H9 (cell line): Measurements from ENCODE around the gene GGT6. TPM values are rescaled to one million over a fixed set of nuclear protein-coding genes. Genes with fewer than 3 reads are reported as not detected.

Experiments
- DNase-seq: peaks from one replicate; pipeline ENCODE4 v3.0.0-alpha.2; 2017
- H2AFZ ChIP-seq: one replicate; pipeline ENCODE4 v1.6.1; 2013; ENCODE audit warnings: mild to moderate bottlenecking, low read length, control low read depth, moderate library complexity
- H2AK5ac ChIP-seq: 2 replicates; pipeline ENCODE4 v1.6.1; 2013; ENCODE audit warnings: low read length, control low read depth, mixed read lengths; ENCODE audit not compliant: insufficient read length
- H2BK120ac ChIP-seq: one replicate; pipeline ENCODE4 v1.6.1; 2013; ENCODE audit warnings: low read depth, mild to moderate bottlenecking, low read length, control low read depth, inconsistent platforms; ENCODE audit not compliant: poor library complexity, severe bottlenecking
- H2BK12ac ChIP-seq: 2 replicates; pipeline ENCODE4 v1.6.1; 2013; ENCODE audit warnings: low read length, control low read depth, mixed read lengths, low read depth; ENCODE audit not compliant: insufficient read length
- H2BK15ac ChIP-seq: 2 replicates; pipeline ENCODE4 v1.6.1; 2013; ENCODE audit warnings: low read depth, low read length, control low read depth
- H2BK20ac ChIP-seq: one replicate; pipeline ENCODE4 v1.6.1; 2013; ENCODE audit warnings: low read depth, mild to moderate bottlenecking, low read length, control low read depth, inconsistent platforms; ENCODE audit not compliant: poor library complexity, severe bottlenecking
- H2BK5ac ChIP-seq: 2 replicates; pipeline ENCODE4 v1.6.1; 2013; ENCODE audit warnings: low read length, control low read depth, mixed read lengths; ENCODE audit not compliant: insufficient read length
- H3K14ac ChIP-seq: 2 replicates; pipeline ENCODE4 v1.6.1; 2013; ENCODE audit warnings: low read length, control low read depth; ENCODE audit not compliant: insufficient read depth
- H3K18ac ChIP-seq: 2 replicates; pipeline ENCODE4 v1.6.1; 2013; ENCODE audit warnings: low read depth, mild to moderate bottlenecking, mixed read lengths, low read length, control low read depth; ENCODE audit not compliant: insufficient read length
- H3K23ac ChIP-seq: 2 replicates; pipeline ENCODE4 v1.6.1; 2013; ENCODE audit warnings: low read length, control low read depth, mixed read lengths, low read depth; ENCODE audit not compliant: insufficient read length
- H3K23me2 ChIP-seq: 2 replicates; pipeline ENCODE4 v1.6.1; 2013; ENCODE audit warnings: low read depth, mild to moderate bottlenecking, mixed read lengths, low read length, control low read depth; ENCODE audit not compliant: insufficient read length, poor library complexity, severe bottlenecking
- H3K27ac ChIP-seq: 2 replicates; pipeline ENCODE4 v1.5.1; 2013; ENCODE audit warnings: low read length, control low read depth, mixed read lengths, low read depth; ENCODE audit not compliant: insufficient read length
- H3K27me3 ChIP-seq: 2 replicates; pipeline ENCODE4 v1.6.1; 2013; ENCODE audit warnings: low read length, control low read depth, inconsistent platforms; ENCODE audit not compliant: insufficient read depth
- H3K4ac ChIP-seq: 2 replicates; pipeline ENCODE4 v1.6.1; 2013; ENCODE audit warnings: low read depth, mild to moderate bottlenecking, control low read depth, inconsistent platforms, low read length, moderate library complexity
- H3K4me1 ChIP-seq: 2 replicates; pipeline ENCODE4 v1.6.1; 2013; ENCODE audit warnings: low read length, control low read depth, inconsistent platforms; ENCODE audit not compliant: insufficient read depth
- H3K4me2 ChIP-seq: 2 replicates; pipeline ENCODE4 v1.6.1; 2013; ENCODE audit warnings: low read length, control low read depth, mixed read lengths; ENCODE audit not compliant: insufficient read length, insufficient read depth
- H3K56ac ChIP-seq: 2 replicates; pipeline ENCODE4 v1.6.1; 2013; ENCODE audit warnings: low read depth, mild to moderate bottlenecking, mixed read lengths, low read length, control low read depth; ENCODE audit not compliant: insufficient read length
- H3K79me1 ChIP-seq: 2 replicates; pipeline ENCODE4 v1.6.1; 2013; ENCODE audit warnings: low read depth, mild to moderate bottlenecking, moderate library complexity, low read length, control low read depth, inconsistent platforms; ENCODE audit not compliant: insufficient read depth, poor library complexity, severe bottlenecking
- H3K79me2 ChIP-seq: 2 replicates; pipeline ENCODE4 v1.6.1; 2013; ENCODE audit warnings: low read length, control low read depth, inconsistent platforms; ENCODE audit not compliant: insufficient read depth
- H3K9ac ChIP-seq: 2 replicates; pipeline ENCODE4 v1.6.1; 2013; ENCODE audit warnings: low read length, control low read depth, mixed read lengths; ENCODE audit not compliant: insufficient read length; ENCODE audit errors: extremely low read depth
- H3K9me3 ChIP-seq: one replicate; pipeline ENCODE4 v1.6.1; 2013; ENCODE audit warnings: low read depth, low read length, inconsistent platforms; ENCODE audit not compliant: control insufficient read depth
- H3T11ph ChIP-seq: one replicate; pipeline ENCODE4 v1.6.1; 2013; ENCODE audit warnings: mild to moderate bottlenecking, low read length, control low read depth, inconsistent platforms
- H4K20me1 ChIP-seq: one replicate; pipeline ENCODE4 v1.6.1; 2013; ENCODE audit not compliant: control insufficient read depth, insufficient read length, insufficient read depth
- H4K5ac ChIP-seq: 2 replicates; pipeline ENCODE4 v1.6.1; 2013; ENCODE audit warnings: low read depth, mild to moderate bottlenecking, mixed read lengths, low read length, control low read depth; ENCODE audit not compliant: insufficient read length
- H4K8ac ChIP-seq: replicated peaks from 2 replicates; pipeline ENCODE4 v1.6.1; 2013; ENCODE audit warnings: low read length, control low read depth, mixed read lengths, low read depth; ENCODE audit not compliant: insufficient read length
- H4K91ac ChIP-seq: 2 replicates; pipeline ENCODE4 v1.6.1; 2013; ENCODE audit warnings: low read depth, mild to moderate bottlenecking, moderate library complexity, mixed read lengths, low read length, control low read depth; ENCODE audit not compliant: insufficient read length
- H3K27ac Mint-ChIP-seq, 3 experiments: 2 replicates in 2 of 3; 3 replicates in 1 of 3; pipeline ENCODE4 v1.8.0; 2020 to 2021; ENCODE audit warnings: mixed read lengths in 3 of 3, mild to moderate bottlenecking in 1 of 3, moderate library complexity in 1 of 3
- H3K27me3 Mint-ChIP-seq: 2 replicates; pipeline ENCODE4 v1.8.0; 2021; ENCODE audit warnings: low read depth, mild to moderate bottlenecking, moderate library complexity, mixed read lengths
- H3K36me3 Mint-ChIP-seq, 3 experiments: 2 replicates in 2 of 3; 3 replicates in 1 of 3; pipeline ENCODE4 v1.8.0; 2020 to 2021; ENCODE audit warnings: low read depth in 3 of 3, mixed read lengths in 3 of 3; ENCODE audit not compliant: insufficient read depth in 1 of 3
- H3K4me1 Mint-ChIP-seq, 2 experiments: 2 replicates each; pipeline ENCODE4 v1.8.0; 2020; ENCODE audit warnings: mixed read lengths in 2 of 2
- H3K4me3 Mint-ChIP-seq, 2 experiments: 2 replicates in 1 of 2; 3 replicates in 1 of 2; pipeline ENCODE4 v1.8.0; 2020 to 2021; ENCODE audit warnings: mild to moderate bottlenecking in 2 of 2, mixed read lengths in 2 of 2, moderate library complexity in 1 of 2
- H3K9me3 Mint-ChIP-seq, 2 experiments: 2 replicates in 1 of 2; 3 replicates in 1 of 2; pipeline ENCODE4 v1.8.0; 2020; ENCODE audit warnings: mild to moderate bottlenecking in 2 of 2, mixed read lengths in 2 of 2, moderate library complexity in 1 of 2
- CTCF ChIP-seq: fragments of 200-600 bp; sonication (generic); conservative IDR thresholded peaks from 3 replicates; pipeline ENCODE4 v1.8.0; 2021; ENCODE audit warnings: antibody characterized with exemption, mild to moderate bottlenecking
- WGBS: extraction: QIAGEN DNeasy Blood & Tissue Kit; methylation state at CpG from one replicate; pipeline ENCODE4 v1.1.7; 2013; ENCODE audit warnings: missing lambda C conversion rate, low lambda C conversion rate, mixed read lengths; ENCODE audit not compliant: insufficient read length; ENCODE audit errors: extremely low coverage; 5-methylcytosine and 5-hydroxymethylcytosine counted together
- total RNA-seq: library from RNA; stranded (reverse); gene quantifications from 2 replicates; pipeline ENCODE4 v1.2.1, GENCODE V29; 2021

Gene GGT6
- total RNA-seq, 1 experiment from 2014 or later = 0.17 TPM

GRCh38 chr17:4508207-4508606 is 52.2 kb downstream of the GGT6 start:
- H4K8ac ChIP-seq = no peak overlapping the region
- peaks cover 13 to 14% of the 10 kb centered on the region in 2 experiments for H3K4me1 Mint-ChIP-seq
- no peak overlapping the region for H2BK5ac ChIP-seq
- no peak overlapping the region for H3T11ph ChIP-seq
- H2AK5ac ChIP-seq = no peak overlapping the region
- H3K23ac ChIP-seq = no peak overlapping the region
- H3K27me3 ChIP-seq = no peaks in the 10 kb centered on the region
- 0 out of 7 replicates have a peak overlapping the region, but pooled peaks of 1 of the 3 experiments have one; percentile 34 for H3K27ac Mint-ChIP-seq
- no peak overlapping the region for H3K18ac ChIP-seq
- no peak overlapping the region for H4K5ac ChIP-seq
- H3K23me2 ChIP-seq = no peaks in the 10 kb centered on the region
- no peak for DNase-seq
- no peaks in the 10 kb centered on the region for H3K79me1 ChIP-seq
- no peak overlapping the region for H3K56ac ChIP-seq
- H2BK15ac ChIP-seq = no peak overlapping the region
- no peaks in the 10 kb centered on the region for H3K79me2 ChIP-seq
- TF ChIP-seq CTCF = no peak
- H3K27ac ChIP-seq = no peak overlapping the region
- no peaks in the 10 kb centered on the region for H3K9me3 ChIP-seq
- H2BK20ac ChIP-seq = no peak overlapping the region
- H4K91ac ChIP-seq = no peak overlapping the region
- H3K4me1 ChIP-seq = no peaks in the 10 kb centered on the region
- H3K27me3 Mint-ChIP-seq = peaks cover 35% of the 10 kb centered on the region
- WGBS = no CpG with 5 or more reads among the region's 3 CpGs
- H2BK120ac ChIP-seq = no peak overlapping the region
- no peak overlapping the region for H3K9ac ChIP-seq
- no peak overlapping the region for H2AFZ ChIP-seq
- H3K4me2 ChIP-seq = no peak overlapping the region
- H3K9me3 Mint-ChIP-seq = no peaks in the 10 kb centered on the region; a peak in 1 of 5 replicates
- H3K36me3 Mint-ChIP-seq = no peaks in the 10 kb centered on the region
- H3K14ac ChIP-seq = no peak overlapping the region
- no peaks in the 10 kb centered on the region for H4K20me1 ChIP-seq
- no peak overlapping the region for H3K4ac ChIP-seq
- no peak overlapping the region; a peak in 1 of 5 replicates for H3K4me3 Mint-ChIP-seq
- H2BK12ac ChIP-seq = no peak overlapping the region
